PC-3 (cell line): ENCODE data around the gene BIRC6. TPM values are rescaled to one million over a fixed set of nuclear protein-coding genes. Genes with fewer than 3 reads are reported as not detected.
"Not testable (repeated sequence)": the region's sequence is repeated elsewhere in the genome, so short reads cannot be mapped to it uniquely, and the experiment has no call there.

Experiments
- ATAC-seq: fragments of 200-7000 bp; cut with Tn5 transposase; 2 replicates; pipeline ENCODE4 v1.9.1; 2020; ENCODE audit warnings: mild to moderate bottlenecking, moderate library complexity
- BruUV-seq: library from RNA; stranded (reverse); fragments of 400-500 nt; replicated peaks from 2 replicates; lab custom pipeline; 2021; lab: Mats Ljungman, UMichigan
- CTCF ChIA-PET: fragments of 300-600 bp; sonication (Branson Sonifier 250); formaldehyde crosslinking; loops from one replicate; lab custom pipeline; 2022; ENCODE audit warnings: antibody characterized with exemption; lab: Charles Lee
- POLR2A ChIA-PET: fragments of 300-600 bp; sonication (Branson Sonifier 250); formaldehyde crosslinking; loops from one replicate; lab custom pipeline; 2022; ENCODE audit warnings: antibody characterized with exemption; ENCODE audit not compliant: unreplicated experiment; lab: Charles Lee
- DNase-seq: peaks from one replicate; pipeline ENCODE4 v3.0.0-alpha.2; 2015
- H2AFZ ChIP-seq: fragments of 300-600 bp; sonication (generic); 2 replicates; pipeline ENCODE4 v1.6.0; 2016; ENCODE audit warnings: antibody characterized with exemption, low read length
- H3F3A ChIP-seq: fragments of 300-600 bp; sonication (generic); one replicate; pipeline ENCODE4 v1.6.0; 2017; ENCODE audit warnings: antibody characterized with exemption, low read length, control low read depth, mild to moderate bottlenecking; ENCODE audit not compliant: unreplicated experiment
- H3K27ac ChIP-seq: fragments of 300-600 bp; sonication (generic); 2 replicates; pipeline ENCODE4 v1.5.1; 2016; ENCODE audit warnings: mild to moderate bottlenecking, low read length
- H3K27me3 ChIP-seq: fragments of 300-600 bp; sonication (generic); 2 replicates; pipeline ENCODE4 v1.6.1; 2016; ENCODE audit warnings: low read length, mixed read lengths
- H3K36me3 ChIP-seq: fragments of 300-600 bp; sonication (generic); 2 replicates; pipeline ENCODE4 v1.6.1; 2016; ENCODE audit warnings: low read depth, mixed run types, low read length, mixed read lengths
- H3K4me1 ChIP-seq: fragments of 300-600 bp; sonication (generic); 2 replicates; pipeline ENCODE4 v1.5.1; 2016; ENCODE audit warnings: low read length; ENCODE audit not compliant: insufficient read depth
- H3K4me2 ChIP-seq: fragments of 300-600 bp; sonication (generic); 2 replicates; pipeline ENCODE4 v1.6.0; 2016; ENCODE audit warnings: low read length
- H3K4me3 ChIP-seq: fragments of 300-600 bp; sonication (generic); 2 replicates; pipeline ENCODE4 v1.5.1; 2016; ENCODE audit warnings: mild to moderate bottlenecking, low read length, mixed read lengths
- H3K79me2 ChIP-seq: fragments of 300-600 bp; sonication (generic); 2 replicates; pipeline ENCODE4 v1.6.1; 2017; ENCODE audit warnings: low read length, mixed read lengths
- H3K9ac ChIP-seq: fragments of 300-600 bp; sonication (generic); 2 replicates; pipeline ENCODE4 v1.6.0; 2016; ENCODE audit warnings: mild to moderate bottlenecking, low read length
- H3K9me2 ChIP-seq: fragments of 300-600 bp; sonication (generic); replicated peaks from 2 replicates; pipeline ENCODE4 v1.6.1; 2016; ENCODE audit warnings: mixed run types, low read length, mixed read lengths
- H3K9me3 ChIP-seq: fragments of 300-600 bp; sonication (generic); 2 replicates; pipeline ENCODE4 v1.6.1; 2016; ENCODE audit warnings: low read length, mixed read lengths
- H4K20me1 ChIP-seq: fragments of 300-600 bp; sonication (generic); 2 replicates; pipeline ENCODE4 v1.6.1; 2016; ENCODE audit warnings: low read length, mixed read lengths
- CTCF ChIP-seq: fragments of 300-600 bp; sonication (generic); conservative IDR thresholded peaks from 2 replicates; pipeline ENCODE4 v1.5.1; 2017; ENCODE audit warnings: antibody characterized with exemption, low read depth, mild to moderate bottlenecking, low read length
- EZH2 ChIP-seq: fragments of 300-600 bp; sonication (generic); IDR thresholded peaks from one replicate; pipeline ENCODE4 v1.6.1; 2017; ENCODE audit warnings: antibody characterized with exemption, mild to moderate bottlenecking, low read length; ENCODE audit not compliant: unreplicated experiment
- EZH2phosphoT487 ChIP-seq: fragments of 300-600 bp; sonication (generic); IDR thresholded peaks from 2 replicates; pipeline ENCODE4 v1.6.1; 2018; ENCODE audit warnings: mild to moderate bottlenecking, antibody characterized with exemption, low read length, borderline replicate concordance
- intact Hi-C: fragments of 100-400 bp; cut with micrococcal nuclease; formaldehyde crosslinking; loops from 2 replicates; pipeline ENCODE4 v1.9.0; 2023
- total RNA-seq: library from RNA; depleted of rRNA; stranded (reverse); fragments of >200 nt; gene quantifications from 2 replicates; pipeline ENCODE4 v1.2.3, GENCODE V29; 2014

The BIRC6 gene
- total RNA-seq, 1 experiment from 2014 or later, result 74.7 TPM

DNA sequence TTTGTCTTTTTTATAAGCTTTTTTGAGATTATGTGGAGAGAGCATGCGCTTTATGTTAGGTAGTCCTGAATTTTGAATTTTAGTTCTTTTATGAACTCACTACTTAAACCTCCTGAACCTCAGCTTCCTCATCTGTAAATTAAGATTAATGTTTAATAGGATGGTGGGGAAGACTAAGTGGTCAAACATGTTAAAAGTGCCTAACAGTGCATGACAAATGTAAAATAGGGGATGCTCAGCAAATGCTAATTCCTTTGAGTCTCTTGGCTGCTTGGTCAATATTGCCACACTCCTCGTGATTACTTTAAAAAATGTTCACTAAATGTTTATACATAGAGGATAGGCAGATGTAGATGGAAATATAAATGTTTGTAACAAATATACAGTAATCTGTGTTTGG lies 6.8 kb downstream of the BIRC6 start:
- DNase-seq (no peak), ATAC-seq (no peak)
- Histone ChIP-seq H3K79me2 (peaks cover 100% of the 10 kb centered on the region), H3K27me3 (no peaks in the 10 kb centered on the region), H3K4me1 (peaks cover 8% of the 10 kb centered on the region), H3K36me3 (no peaks in the 10 kb centered on the region), H3F3A (no peaks in the 10 kb centered on the region), H4K20me1 (peaks cover 44% of the 10 kb centered on the region), H3K9ac (no peak overlapping the region), H3K9me3 (no peaks in the 10 kb centered on the region), H3K9me2 (no peaks in the 10 kb centered on the region), H3K4me2 (no peak overlapping the region), H2AFZ (no peak overlapping the region), H3K4me3 (no peak overlapping the region), H3K27ac (no peak overlapping the region)
- intact Hi-C loops, result no loop called here
- POLR2A ChIA-PET, result no interaction called here
- TF ChIP-seq EZH2 (no peak), EZH2phosphoT487 (no peak), CTCF (no peak)
- CTCF ChIA-PET, result no interaction called here
- BruUV-seq, result no TSS peak

DNA sequence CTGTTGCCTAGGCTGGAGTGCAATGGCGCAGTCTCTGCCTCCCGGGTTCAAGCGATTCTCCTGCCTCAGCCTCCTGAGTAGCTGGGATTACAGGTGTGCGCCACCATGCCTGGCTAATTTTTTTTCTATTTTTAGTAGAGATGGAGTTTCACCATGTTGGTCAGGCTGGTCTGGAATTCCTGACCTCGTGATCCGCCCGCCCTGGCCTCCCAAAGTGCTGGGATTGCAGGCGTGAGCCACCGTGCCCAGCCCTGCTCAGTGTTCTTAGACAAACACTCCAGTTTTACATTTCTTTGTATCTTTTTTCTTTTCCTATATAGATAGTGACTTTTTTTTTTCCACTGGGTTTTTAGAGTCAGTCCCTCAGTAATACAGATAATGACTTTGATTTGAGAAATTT lies 7.5 kb downstream of the BIRC6 start:
- BruUV-seq, CTCF ChIA-PET: not testable (repeated sequence)

DNA sequence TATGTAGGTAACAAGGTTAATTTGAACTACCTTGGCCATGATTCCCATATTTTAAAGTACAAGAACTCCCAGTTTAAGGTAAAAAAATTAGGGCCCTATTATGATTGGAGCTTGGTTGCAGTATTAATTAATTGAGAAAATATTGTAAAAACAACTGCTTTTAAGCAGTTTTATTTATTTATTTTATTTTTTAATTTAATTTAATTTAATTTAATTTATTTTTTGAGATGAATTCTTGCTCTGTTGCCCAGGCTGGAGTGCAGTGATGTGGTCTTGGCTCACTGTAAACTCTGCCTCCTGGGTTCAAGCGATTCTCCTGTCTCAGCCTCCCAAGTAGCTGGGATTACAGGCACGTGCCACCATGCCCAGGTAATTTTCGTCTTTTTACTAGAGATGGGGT lies 8.9 kb downstream of the BIRC6 start:
- DNase-seq, intact Hi-C loops, H3K4me3 ChIP-seq, H3K4me2 ChIP-seq, H3K36me3 ChIP-seq, H2AFZ ChIP-seq, POLR2A ChIA-PET, ATAC-seq, H3K27me3 ChIP-seq, H3K9me3 ChIP-seq, CTCF ChIA-PET, H3K9ac ChIP-seq, H3K27ac ChIP-seq, BruUV-seq, H3K4me1 ChIP-seq, H3F3A ChIP-seq, H3K9me2 ChIP-seq: not testable (repeated sequence)
- peaks cover 40% of the 10 kb centered on the region; the same call in 1 of the 2 replicates for H4K20me1 ChIP-seq
- H3K79me2 ChIP-seq, result peaks cover 99% of the 10 kb centered on the region

More for the DNA sequence above, 7.5 kb downstream of the BIRC6 start:
- H3K4me1 ChIP-seq, H3K4me2 ChIP-seq, H2AFZ ChIP-seq, H3K27me3 ChIP-seq, H3K36me3 ChIP-seq, H3K9me3 ChIP-seq, H3K9me2 ChIP-seq, H3K27ac ChIP-seq, H3K4me3 ChIP-seq, intact Hi-C loops, H3K9ac ChIP-seq, H3F3A ChIP-seq, ATAC-seq, DNase-seq, POLR2A ChIA-PET: not testable (repeated sequence)
- Histone ChIP-seq H3K79me2 (peaks cover 100% of the 10 kb centered on the region), H4K20me1 (peaks cover 42% of the 10 kb centered on the region)

DNA sequence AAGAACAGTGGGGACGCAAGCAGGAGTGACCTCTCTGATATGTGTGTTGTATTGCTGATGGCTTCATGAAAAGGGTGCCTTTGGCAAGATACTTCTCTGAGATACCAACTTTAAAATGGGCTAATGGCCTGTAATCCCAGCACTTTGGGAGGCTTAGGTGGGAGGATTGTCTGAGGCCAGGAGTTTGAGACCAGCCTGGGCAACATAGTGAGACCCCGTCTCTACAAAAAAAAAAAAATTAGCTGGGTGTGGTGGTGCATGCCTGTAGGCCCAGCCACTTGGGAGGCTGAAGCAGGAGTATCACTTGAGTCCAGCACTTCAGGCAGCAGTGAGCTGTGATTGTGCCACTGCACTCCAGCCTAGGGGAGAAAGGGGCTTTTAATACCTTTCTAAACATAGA lies 9.8 kb downstream of the BIRC6 start:
- no peak for DNase-seq
- Histone ChIP-seq H3K4me2 (no peak overlapping the region), H3F3A (no peaks in the 10 kb centered on the region), H3K36me3 (no peaks in the 10 kb centered on the region), H3K4me3 (no peak overlapping the region), H3K27me3 (no peaks in the 10 kb centered on the region), H3K27ac (no peak overlapping the region), H3K4me1 (no peaks in the 10 kb centered on the region), H4K20me1 (peaks cover 36% of the 10 kb centered on the region; the same call in 1 of the 2 replicates), H2AFZ (no peak overlapping the region), H3K9ac (no peak overlapping the region), H3K9me3 (no peaks in the 10 kb centered on the region), H3K9me2 (no peaks in the 10 kb centered on the region), H3K79me2 (peaks cover 99% of the 10 kb centered on the region)
- intact Hi-C loops, result no loop called here
- BruUV-seq, result no TSS peak
- ChIA-PET POLR2A (no interaction called here), CTCF (no interaction called here)
- TF ChIP-seq EZH2 (no peak), CTCF (no peak), EZH2phosphoT487 (no peak)
- ATAC-seq, result no peak
